ENCODE results near the gene BZW1. TPM values are rescaled to one million over a fixed set of nuclear protein-coding genes. Genes with fewer than 3 reads are reported as not detected.
A peak's percentile ranks its signal among the peaks of the same experiment; 100 is the strongest.

Gene BZW1
- total RNA-seq, 1 experiment from 2014 or later, result 478 TPM

DNA sequence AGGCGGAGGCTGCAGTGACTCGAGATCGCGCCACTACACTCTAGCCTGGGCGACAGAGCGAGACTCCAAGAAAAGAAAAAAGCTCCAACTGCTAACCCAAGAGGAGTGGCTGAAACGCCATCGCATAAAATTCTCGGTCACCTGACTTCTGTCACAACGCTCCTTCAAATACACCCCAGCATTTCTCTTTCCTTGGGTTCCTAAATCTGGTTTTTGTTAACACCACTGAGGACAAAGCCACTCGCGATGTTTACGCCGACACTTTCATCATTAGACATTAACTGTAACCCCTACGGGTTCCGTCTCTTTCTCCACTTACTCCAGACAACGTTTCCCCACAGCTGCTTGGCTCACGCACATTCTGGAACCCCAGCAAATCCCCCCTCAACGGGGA, 52.1 kb downstream of the BZW1 start:
- H3K9me3 ChIP-seq (replicated peaks), result no peaks in the 10 kb centered on the region
- DNase-seq, result peak in 1 of 2 experiments; percentile 19
- peak overlapping the region; percentile 100 for H3K27ac ChIP-seq
- peaks cover 42% of the 10 kb centered on the region for H3K36me3 ChIP-seq
- peaks cover 5% of the 10 kb centered on the region; the same call in 1 of the 2 replicates for H3K4me1 ChIP-seq
- H3K27me3 ChIP-seq, result no peaks in the 10 kb centered on the region
- H3K4me3 ChIP-seq, result peak overlapping the region; percentile 97

DNA sequence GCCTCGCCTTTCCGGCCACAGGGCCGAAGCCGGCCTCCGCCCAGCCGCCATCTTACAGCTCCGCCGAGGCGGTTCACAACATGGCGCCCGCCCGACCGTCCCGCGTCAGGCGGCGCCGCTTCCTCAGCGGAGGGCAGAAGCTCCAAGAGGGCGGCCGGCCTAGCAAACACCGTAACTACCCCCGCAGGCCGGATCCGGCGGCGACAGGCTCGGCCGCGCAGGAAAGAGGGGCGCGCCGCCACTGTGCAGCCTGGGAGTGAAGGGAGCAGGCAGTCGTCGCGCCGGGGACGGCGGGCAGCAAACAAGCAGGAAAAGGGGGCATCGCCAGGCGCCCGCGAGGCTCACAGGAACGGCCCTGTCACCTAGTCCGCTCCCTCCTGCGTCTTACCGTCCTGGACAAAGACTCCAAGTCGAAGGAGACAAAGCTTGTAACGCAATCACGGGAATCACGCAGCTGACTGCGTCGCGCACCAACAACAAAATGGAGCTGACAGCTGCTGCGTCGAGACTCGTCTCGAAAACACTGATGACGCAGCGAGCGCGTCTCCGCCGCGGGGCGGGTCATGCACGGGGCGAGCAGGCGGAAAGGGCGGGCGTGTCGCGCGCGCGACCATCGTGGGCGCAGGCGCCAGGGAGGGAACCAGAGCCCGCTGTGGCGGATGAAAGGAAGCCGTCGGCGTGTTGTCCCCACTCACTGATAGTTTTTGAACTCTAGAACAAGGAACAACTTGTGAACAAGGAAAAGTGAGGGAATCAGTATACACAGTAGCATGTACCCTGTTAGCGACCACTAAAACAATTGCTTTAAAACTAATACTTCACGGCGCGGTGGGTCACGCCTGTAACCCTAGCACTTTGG, 52.7 kb downstream of the BZW1 start, which contains the start of gene CLK1:
CLK1 (minus strand) TSS at position 483 of the 859 bp plus-strand sequence. CDS start 2,796 bp downstream, outside the sequence.
- Histone ChIP-seq H3K4me3 (peak within 1 kb of the TSS; percentile 97), H3K27me3 (no peaks in the 10 kb centered on the region), H3K9me3 (replicated peaks) (no peaks in the 10 kb centered on the region), H3K4me1 (peaks cover 5% of the 10 kb centered on the region; the same call in 1 of the 2 replicates), H3K36me3 (peaks cover 36% of the 10 kb centered on the region), H3K27ac (peak within 1 kb of the TSS; percentile 100)
- DNase-seq, result peak; percentile 93 to 96

DNA sequence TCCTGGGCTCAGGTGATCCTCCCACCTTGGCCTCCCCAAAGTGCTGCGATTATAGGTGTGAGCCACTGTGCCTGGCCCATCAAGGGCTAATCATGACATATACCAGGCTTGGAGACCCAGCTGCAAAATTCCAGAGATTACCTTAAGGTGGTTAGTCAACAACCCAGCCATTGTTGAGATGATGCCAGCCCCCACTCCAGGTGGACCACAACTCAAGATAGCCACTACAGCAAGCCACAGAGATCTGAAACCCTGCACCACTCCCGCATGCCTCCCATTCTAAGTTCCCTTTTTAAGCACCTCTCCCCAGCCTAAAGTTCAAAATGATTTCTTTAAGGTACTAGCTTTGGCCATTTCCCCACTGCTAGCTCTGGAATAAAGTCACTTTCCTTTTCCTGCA, 57.3 kb downstream of the BZW1 start:
- Histone ChIP-seq H3K36me3 (peaks cover 16% of the 10 kb centered on the region; the same call in 1 of the 2 replicates), H3K27ac (no peak overlapping the region), H3K27me3 (no peaks in the 10 kb centered on the region), H3K9me3 (replicated peaks) (no peaks in the 10 kb centered on the region), H3K4me1 (no peaks in the 10 kb centered on the region), H3K4me3 (no peak overlapping the region)
- no peak for DNase-seq

DNA sequence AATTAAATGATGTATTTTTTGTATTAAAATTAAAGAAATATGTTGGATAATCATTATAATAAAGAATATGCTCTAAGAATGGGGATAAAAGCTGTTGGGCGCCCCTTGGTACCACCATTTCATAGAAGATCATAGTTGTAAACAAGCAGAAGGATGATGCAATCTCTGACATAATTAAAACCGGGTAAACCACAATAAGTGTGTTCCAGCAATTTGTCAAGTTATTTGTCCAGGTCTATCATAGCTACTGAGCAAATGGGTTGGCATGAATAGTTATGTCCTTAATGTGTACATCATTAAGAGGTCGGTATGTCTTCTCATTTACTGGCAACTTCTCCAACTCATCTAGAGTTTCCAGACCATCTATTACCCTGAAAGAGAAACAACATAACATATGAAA, 59.4 kb downstream of the BZW1 start:
- no peak overlapping the region for H3K4me3 ChIP-seq
- DNase-seq, result no peak
- no peaks in the 10 kb centered on the region for H3K27me3 ChIP-seq
- H3K36me3 ChIP-seq, result peaks cover 23% of the 10 kb centered on the region
- no peak overlapping the region for H3K27ac ChIP-seq
- H3K9me3 ChIP-seq (replicated peaks), result no peaks in the 10 kb centered on the region
- H3K4me1 ChIP-seq, result no peaks in the 10 kb centered on the region

DNA sequence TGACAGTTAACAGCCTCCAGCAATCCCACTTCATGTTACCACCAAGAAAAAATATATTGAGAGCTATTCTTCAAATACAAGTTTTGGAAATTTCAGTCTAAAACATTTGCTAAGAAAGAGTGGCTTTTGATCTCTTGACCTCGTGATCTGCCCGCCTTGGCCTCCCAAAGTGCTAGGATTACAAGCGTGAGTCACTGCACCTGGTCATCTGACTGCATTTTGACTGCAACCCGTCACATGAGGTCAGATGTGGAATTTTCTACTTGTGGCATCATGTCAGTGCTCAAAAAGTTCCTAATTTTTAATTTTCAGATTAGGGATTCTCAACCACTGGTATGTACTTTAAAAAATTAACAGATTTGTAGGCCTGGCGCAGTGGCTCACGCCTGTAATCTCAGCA, 61.9 kb downstream of the BZW1 start:
- H3K4me1 ChIP-seq, result no peaks in the 10 kb centered on the region
- no peak overlapping the region for H3K4me3 ChIP-seq
- H3K27me3 ChIP-seq, result no peaks in the 10 kb centered on the region
- no peak for DNase-seq
- peak overlapping the region; percentile 23; the same call in 1 of the 2 replicates for H3K27ac ChIP-seq
- no peaks in the 10 kb centered on the region for H3K9me3 ChIP-seq (replicated peaks)
- peaks cover 34% of the 10 kb centered on the region for H3K36me3 ChIP-seq

Other genes with a start within 250 kb of the BZW1 start
- 0.23 and 0.57 TPM in 2 replicates for gene AOX1, start 225.9 kb upstream of the BZW1 start, total RNA-seq (2014; rRNA removed; shearing (Covaris generic))
- 75.6 and 86.3 TPM in 2 replicates for gene CLK1, start 52.7 kb downstream of the BZW1 start, total RNA-seq (2014; rRNA removed; shearing (Covaris generic))
- gene PPIL3, start 77.2 kb downstream of the BZW1 start, total RNA-seq (2014; rRNA removed; shearing (Covaris generic)), result 36.7 and 39.1 TPM in 2 replicates
- gene NIF3L1, start 77.5 kb downstream of the BZW1 start, total RNA-seq (2014; rRNA removed; shearing (Covaris generic)), result 50.1 and 55.3 TPM in 2 replicates
- gene ORC2, start 151.8 kb downstream of the BZW1 start, total RNA-seq (2014; rRNA removed; shearing (Covaris generic)), result 23.5 and 27.5 TPM in 2 replicates

Data from SJCRH30 (cell line).